Stimulated activated CD8-positive, alpha-beta memory T cell treated with anti-CD3 and anti-CD28 coated beads, Interleukin-7, amount 100 ng/mL, for 1 hour (primary cell): ENCODE measurements around the gene CAMK2N2.
"Not testable (repeated sequence)": the region's sequence is repeated elsewhere in the genome, so short reads cannot be mapped to it uniquely, and the experiment has no call there.

Experiments
- DNase-seq, 2 donors: peaks; one replicate each; pipeline ENCODE4 v3.0.0-alpha.2; 2020; ENCODE audit warnings: low read depth in 2 of 2

CAMK2N2 gene

DNA sequence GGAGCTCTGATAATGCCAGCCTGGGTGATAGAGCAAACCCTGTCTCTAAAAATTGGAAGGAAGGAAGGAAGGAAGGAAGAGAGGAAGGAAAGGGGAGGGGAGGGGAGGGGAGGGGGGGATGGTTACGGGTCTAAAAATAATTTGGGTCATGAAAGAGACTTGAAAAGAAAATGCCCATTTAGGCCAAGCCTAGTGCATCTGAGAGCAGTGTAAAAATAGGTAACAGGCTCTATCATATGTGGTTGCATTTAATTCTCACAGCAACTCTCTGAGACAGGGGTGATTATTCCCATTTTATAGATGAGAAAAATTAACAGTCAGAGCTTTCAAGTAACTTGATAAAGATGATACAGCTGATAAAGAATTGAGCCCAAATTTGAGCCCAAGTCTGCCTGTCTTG is 10.9 kb upstream of the CAMK2N2 start:
- no peak for DNase-seq

DNA sequence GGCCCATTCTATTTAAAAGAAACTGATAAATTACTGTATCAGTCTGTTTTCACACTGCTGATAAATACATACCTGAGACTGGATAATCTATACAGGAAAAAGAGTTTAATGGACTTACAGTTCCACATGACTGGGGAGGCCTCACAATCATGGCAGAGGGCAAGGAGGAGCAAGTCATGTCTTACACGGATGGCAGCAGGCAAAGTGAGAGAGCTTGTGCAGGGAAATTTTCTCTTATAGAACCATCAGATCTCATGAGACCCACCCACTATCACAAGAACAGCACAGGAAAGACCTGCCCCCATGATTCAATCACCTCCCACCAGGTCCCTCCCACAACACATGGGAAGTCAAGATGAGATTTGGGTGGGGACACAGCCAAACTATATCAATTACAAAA is 5.9 kb upstream of the CAMK2N2 start:
- not testable (repeated sequence) for DNase-seq

DNA sequence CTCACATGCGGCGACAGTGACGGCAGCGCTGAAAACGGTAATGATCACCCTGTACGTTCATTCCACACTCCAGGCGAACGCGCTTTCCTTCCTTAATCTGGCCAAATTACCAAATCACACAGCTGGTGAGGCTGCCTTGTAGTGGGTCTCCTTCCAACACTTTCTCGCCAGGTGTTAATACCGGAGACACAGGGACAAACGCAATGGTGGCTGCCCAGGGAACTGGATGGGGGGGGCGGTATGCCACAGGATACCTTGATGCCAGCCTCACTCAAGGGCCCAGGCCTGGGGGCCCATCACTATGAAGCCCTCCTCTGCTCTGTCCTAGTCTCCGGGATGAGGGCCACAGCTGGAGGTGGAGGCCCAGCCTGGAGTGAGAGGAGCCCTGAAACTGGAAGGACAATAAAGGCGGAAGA is 1.4 kb upstream of the CAMK2N2 start:
- DNase-seq = no peak

DNA sequence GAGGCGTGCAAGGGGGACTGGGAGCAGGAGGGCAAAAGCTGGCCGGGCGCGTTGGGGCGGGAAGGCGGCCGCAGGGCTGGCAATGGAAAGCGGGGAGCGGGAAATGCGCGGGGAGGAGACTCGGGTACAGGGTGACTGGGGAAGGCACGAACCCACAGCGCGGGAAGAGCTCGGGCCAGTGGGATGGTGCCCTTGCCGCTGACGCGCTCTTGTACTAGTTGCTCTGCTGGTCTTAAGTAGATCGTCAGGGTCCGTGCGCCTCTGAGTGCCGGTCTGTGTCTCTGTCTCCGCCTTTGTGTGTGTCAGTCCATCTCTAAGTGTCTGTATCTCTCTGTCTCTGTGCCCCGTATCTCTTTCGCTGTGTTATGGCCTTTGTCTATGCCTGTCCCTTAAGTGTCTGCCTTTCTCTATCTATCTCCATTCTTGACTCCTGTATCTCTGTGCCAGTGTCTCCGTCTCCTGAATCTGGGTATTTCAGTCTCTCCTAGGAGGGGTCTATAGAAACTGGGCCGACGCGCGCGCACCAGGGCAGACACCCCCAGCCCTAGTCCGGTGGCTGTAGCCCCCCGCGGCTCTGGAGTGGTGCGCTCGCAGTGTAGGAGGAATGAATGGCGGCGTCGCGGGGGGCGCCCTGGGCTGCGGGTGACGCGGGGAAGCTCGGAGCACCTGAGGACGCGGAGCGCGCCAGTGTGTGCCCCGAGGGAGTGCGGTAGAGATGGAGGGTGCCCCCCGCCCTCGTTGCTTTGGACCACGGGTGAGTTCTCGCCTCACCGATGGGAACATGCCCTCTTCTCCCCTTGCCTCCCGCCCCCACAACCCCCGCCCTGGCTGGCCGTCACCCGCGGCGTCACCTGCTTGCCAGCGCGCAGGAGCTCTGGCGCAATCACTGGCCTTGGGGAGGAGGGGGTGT is 756 bp upstream of the CAMK2N2 start:
- no peak for DNase-seq

GRCh38 chr3:184260724-184261269 is 556 bp downstream of the CAMK2N2 start:
- no peak for DNase-seq

GRCh38 chr3:184259878-184260723 is 1.3 kb downstream of the CAMK2N2 start:
- no peak for DNase-seq

DNA sequence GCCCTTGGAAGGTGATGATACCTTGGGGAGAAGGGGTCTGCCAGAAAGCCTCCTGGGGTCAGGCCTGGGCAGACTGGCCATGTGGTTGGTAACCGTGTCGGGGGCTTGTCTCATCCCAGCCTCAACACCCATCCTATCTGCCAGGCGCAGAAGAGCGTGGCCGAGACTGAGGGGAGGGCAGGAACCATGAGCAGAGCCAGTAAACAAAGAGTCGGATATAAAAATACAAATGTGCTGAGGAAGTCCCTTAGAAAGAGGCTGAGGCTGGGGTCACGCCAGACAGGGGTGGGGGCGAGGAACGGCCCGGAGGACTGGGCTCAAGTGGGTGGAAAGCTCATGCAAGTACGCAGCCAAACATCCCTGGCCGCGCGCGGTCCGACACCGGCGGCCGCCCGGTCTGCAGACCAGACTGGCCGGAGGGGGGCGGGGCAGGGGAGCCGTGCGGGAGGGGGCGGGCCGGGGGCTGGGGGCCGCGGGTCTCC is 1.9 kb downstream of the CAMK2N2 start:
- no peak for DNase-seq

DNA sequence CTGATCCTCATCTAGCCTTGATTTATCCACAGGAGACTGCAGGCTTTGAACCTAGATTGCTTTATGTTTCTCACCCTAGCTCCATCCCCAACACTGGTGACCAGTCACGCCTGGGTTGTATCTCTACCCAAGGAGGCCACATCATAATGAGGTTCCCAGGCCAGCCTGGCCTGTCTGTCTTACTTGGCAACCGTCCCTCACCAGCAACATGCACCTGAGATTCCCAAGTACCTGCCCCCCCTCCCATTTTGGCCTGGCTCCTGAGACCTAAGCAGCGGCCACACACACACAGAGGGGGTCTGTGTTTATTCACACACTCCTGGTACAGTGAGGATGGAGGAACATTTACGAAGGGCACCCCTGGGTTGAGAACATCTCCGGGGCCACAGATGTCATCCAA is 2.4 kb downstream of the CAMK2N2 start:
- no peak for DNase-seq

- no peak for DNase-seq
Observed at GRCh38 chr3:184257083-184257915, 4.1 kb downstream of the CAMK2N2 start.

- no peak for DNase-seq
Observed at GRCh38 chr3:184255291-184256039, 5.9 kb downstream of the CAMK2N2 start.

- peak; percentile 67 to 81 for DNase-seq
Observed at GRCh38 chr3:184250167-184250828, 11.1 kb downstream of the CAMK2N2 start.

GRCh38 chr3:184249412-184250166 is 11.8 kb downstream of the CAMK2N2 start, which contains the start of gene EEF1AKMT4:
TSS of gene EEF1AKMT4 (plus strand) at chr3:184249672. CDS start at chr3:184249695, 23 bp downstream.
- DNase-seq = peak; percentile 89 to 92

- peak; percentile 77 to 79 for DNase-seq
Observed at GRCh38 chr3:184248454-184249411, 12.6 kb downstream of the CAMK2N2 start, which contains the start of gene ALG3. TSS of gene ALG3 (minus strand) at chr3:184248962. CDS start at chr3:184248940, 22 bp downstream.

DNA sequence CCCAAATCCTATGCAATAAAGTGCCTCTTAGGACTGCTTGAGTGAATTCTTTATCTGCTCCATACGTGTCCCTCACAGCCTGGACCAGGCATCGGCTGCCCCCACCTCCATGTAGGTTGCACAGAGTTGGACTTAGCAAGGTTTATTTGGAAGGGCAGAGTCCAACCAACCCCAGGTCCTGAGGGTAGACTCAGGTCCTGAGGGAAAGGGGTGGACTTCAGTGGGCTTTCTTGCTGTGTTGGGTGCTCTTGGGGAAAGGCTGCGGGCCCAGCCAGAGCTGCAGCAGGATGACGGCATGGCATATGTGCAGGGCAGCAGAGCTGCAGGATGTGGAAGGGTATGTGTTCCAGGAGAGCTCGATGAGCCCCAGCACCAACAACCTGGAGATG is 19.1 kb downstream of the CAMK2N2 start:
- DNase-seq = no peak

DNA sequence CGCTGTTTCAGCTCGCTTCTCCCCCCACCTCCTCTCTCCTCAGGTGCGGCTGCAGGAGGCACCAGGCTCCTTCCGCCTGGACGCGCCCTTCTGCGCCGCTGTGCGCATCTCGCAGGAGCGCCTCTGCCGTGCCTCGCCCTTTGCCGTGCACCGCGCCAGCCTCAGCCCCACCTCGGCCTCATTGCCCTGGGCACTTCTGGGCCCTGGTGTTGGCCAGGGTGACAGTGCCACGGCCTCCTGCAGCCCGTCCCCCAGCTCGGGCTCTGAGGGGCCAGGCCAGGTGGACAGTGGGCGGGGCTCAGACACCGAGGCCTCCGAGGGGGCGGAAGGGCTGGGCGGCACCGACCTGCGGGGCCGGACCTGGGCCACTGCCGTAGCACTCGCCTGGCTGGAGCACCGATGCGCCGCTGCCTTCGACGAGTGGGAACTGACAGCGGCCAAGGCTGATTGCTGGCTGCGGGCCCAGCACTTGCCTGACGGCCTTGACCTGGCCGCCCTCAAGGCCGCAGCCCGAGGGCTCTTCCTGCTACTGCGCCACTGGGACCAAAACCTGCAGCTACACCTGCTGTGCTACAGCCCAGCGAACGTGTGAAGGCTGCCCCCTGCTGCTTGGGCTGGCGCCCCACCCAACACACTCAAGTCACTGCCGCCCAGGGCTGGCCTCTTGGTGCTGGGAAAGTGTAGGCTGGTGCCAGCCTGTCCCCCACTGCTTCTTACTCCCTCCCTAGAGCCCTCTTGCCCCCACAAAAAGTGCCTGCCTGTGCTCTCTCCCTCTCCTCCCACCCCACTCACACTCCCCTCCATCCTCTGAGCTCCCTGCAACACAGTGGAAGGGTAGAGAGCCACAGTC is 19.7 kb downstream of the CAMK2N2 start:
- no peak for DNase-seq

- DNase-seq = no peak
Observed at GRCh38 chr3:184241141-184241446, 20.3 kb downstream of the CAMK2N2 start.
